GM12864 (cell line): Measurements from ENCODE around the gene WNT9A.

ENCODE experiments used
- DNase-seq: peaks from one replicate; pipeline ENCODE4 v3.0.0-alpha.2; 2011; ENCODE audit warnings: low read depth
- H3K4me3 ChIP-seq: 2 replicates; pipeline ENCODE4 v1.5.1; 2011; ENCODE audit warnings: mild to moderate bottlenecking, low read depth, low read length, control low read depth
- TF ChIP-seq, protein P1 (sequence below): IDR thresholded peaks from 2 replicates; pipeline ENCODE4 v1.5.1; 2011; ENCODE audit warnings: low read depth, mild to moderate bottlenecking, moderate library complexity, low read length, control low read depth, inconsistent platforms; ENCODE audit errors: missing control alignments

The WNT9A gene

DNA sequence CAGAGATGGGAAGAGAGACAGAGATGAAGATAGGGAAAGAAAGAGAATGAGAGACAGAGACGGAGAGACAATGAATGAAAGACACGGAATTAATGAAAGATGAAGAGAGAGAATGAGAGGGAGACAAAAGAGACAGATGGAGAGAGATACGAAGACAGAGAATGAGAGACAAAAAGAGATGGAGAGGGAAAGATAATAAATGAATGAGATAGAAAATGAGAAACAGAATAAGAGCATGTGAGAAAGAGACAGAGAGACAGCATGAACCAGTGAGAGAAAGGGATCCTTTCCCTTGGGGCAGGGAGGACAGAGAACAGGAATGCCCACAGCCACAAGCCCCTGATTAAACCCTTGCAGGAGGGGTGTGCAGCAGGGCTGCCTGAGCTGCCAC is 5.3 kb upstream of the WNT9A start:
- DNase-seq = no peak
- no peak overlapping the region for H3K4me3 ChIP-seq

DNA sequence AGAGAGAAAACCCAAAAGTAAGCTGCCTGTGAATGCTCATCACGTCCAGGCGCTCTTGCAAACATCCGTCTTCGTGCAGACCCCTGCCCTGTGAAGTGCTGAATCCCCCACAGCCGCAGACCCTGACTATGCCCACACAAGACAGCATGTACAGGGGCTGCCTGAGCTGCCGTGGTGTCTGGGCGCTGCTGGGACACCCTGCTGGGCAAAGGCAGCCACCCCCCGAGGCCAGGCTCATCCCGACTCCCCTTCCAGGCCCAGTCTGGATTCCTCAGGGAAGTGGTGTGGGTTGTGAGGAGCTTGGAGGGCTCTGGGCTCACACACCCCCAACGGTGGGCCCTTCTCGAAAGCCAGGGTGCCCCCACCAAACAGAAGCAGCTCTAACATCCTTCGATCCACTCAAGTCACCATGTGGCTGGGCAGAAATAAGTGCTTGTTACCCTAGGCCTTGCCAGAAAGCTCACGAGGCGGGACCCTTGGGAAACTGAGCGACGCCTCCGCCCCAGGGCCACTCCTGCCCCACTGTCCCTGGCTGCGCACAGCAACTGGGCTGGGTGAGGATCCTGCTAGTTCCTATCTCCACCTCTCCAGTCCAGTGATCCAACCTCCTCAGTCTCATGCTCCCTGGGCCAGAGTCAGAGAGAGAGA is 4.8 kb upstream of the WNT9A start:
- TF ChIP-seq, protein P1, sequence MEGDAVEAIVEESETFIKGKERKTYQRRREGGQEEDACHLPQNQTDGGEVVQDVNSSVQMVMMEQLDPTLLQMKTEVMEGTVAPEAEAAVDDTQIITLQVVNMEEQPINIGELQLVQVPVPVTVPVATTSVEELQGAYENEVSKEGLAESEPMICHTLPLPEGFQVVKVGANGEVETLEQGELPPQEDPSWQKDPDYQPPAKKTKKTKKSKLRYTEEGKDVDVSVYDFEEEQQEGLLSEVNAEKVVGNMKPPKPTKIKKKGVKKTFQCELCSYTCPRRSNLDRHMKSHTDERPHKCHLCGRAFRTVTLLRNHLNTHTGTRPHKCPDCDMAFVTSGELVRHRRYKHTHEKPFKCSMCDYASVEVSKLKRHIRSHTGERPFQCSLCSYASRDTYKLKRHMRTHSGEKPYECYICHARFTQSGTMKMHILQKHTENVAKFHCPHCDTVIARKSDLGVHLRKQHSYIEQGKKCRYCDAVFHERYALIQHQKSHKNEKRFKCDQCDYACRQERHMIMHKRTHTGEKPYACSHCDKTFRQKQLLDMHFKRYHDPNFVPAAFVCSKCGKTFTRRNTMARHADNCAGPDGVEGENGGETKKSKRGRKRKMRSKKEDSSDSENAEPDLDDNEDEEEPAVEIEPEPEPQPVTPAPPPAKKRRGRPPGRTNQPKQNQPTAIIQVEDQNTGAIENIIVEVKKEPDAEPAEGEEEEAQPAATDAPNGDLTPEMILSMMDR = no peak
- no peak overlapping the region for H3K4me3 ChIP-seq
- DNase-seq = no peak

More for the DNA sequence above, 5.3 kb upstream of the WNT9A start:
- TF ChIP-seq, protein P1 = no peak

DNA sequence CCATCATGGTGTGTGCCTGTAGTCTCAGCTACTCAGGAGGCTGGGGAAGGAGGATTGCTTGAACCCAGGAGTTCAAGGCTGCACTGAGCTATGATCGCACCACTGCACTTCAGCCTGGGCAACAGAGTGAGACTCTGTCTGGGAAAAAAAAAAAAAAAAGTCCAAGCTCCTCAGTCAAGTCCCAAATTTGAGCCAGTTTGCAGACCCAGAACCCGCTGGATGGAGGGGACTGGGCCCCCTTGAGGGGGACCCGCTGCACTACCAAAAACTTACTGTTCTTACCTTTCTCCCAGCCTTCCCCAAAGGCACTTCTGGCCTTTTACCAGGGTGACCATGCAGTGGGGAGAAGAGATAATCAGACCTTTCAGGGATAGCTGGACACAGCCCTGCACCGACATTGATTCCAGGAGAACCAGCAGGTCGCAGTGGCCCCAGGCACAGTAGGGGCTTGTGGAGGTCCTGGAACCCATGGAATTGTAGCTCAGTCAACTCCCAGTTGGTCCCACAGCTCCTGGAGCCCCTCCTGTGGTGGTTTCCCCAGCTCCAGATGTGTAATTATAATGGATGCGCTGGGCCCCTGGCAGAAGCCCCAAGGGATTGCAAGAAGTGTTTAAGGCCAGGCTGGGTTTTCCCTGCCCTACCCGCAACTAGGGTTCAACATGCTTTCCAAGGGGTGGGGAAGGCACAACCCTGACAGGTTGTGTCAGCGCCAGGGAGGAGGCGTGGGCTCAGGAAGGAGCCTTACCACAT is 4.1 kb upstream of the WNT9A start:
- TF ChIP-seq, protein P1 = no peak
- no peak for DNase-seq
- H3K4me3 ChIP-seq = no peak overlapping the region

DNA sequence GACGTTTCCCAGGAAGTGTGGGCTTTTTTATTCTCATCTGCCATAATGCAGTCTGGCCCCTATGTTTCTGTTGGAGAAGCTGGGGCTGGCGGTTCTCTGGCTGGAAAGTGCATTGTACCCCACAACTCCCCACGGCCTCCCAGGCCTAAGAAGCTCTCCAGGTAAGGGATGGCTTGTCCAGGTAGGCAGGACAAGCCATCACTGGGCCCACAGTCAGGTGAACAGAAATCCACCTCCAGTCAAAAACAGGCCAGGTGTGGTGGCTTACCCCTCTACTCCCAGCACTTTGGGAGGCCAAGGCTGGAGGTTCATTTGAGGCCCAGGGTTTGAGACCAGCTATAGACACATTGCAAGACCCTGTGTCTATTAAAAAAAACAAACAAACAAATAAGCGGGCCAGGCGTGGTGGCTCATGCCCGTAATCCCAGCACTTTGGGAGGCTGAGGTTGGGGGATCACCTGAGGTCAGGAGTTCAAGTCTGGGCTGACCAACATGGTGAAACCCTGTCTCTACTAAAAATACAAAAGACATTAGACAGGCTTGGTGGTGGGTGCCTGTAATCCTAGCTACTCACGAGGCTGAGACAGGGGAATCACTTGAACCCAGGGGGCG is 3.1 kb upstream of the WNT9A start:
- DNase-seq = no peak
- H3K4me3 ChIP-seq = no peak overlapping the region
- TF ChIP-seq, protein P1 = no peak

DNA sequence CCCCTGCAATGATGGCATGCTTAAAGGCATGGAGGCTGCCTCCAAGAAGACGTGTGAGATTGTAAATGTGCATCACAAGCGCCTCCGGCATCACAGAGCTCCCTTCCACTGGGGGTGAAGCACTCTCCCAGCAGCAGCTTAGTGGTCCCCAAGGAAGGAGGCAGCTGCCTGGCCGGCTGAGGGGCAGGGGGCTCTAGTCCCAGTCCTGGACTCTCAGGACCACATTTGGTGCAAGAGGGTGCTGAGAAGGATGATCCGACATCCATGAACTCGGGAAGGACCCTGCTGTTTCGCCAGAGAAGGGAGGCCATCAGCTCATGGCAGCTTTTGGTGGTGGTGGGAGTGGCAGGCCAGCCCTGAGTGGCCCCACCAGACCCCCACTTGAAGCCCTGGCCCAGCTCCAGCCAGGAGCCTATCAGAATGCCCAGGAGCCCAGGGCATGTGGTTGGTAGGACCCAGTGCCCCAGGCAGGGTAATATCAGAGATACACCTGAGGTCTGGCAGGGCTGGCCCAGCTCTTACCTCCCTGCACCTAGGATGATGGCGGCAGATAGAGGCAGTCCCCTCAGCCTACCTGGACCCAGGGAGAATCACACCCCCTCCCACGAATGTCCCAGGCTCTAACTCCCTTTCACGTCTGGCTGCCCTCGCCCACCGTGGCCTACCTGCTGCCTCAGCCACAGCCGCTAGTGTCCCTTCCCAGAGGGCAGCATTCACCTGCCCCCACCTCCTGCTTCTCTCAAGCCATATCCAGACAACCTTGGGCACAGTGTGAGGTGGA is 2.4 kb upstream of the WNT9A start:
- TF ChIP-seq, protein P1 = no peak
- DNase-seq = no peak
- no peak overlapping the region for H3K4me3 ChIP-seq

DNA sequence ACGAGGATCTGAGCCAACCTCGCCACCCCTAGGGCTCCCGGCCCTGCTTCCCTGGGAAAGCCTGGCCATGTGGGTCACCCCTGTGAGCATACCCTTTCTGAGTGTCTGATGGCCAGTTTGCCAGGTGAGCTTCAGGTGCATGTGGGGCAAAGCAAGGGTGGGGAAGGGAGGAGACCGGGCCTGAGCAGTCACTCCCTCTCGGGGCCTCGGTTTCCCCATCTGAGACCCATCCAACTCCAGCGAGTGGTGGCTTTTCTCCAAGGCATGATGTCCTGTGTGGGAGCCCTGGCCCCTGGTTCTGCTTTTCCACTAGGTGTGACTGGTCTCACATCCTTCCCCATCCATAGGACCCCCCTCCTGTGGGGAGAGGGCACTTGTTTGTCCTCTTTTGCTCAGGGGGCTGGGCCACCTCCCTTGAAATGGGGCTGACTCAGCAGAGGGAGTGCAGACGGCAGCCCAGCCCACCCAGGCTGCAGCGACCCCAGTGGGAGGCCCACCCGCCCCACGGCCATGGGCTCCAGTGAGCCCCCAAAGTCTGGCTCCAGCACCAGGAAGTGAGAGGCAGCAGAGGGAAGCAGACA is 1.7 kb upstream of the WNT9A start:
- TF ChIP-seq, protein P1 = no peak
- no peak overlapping the region for H3K4me3 ChIP-seq
- no peak for DNase-seq
